Large intestine (tissue), 3 donors: Measurements from ENCODE around the gene MPV17L2. TPM values are rescaled to one million over a fixed set of nuclear protein-coding genes. Genes with fewer than 3 reads are reported as not detected.

Experiments
- DNase-seq, 2 donors: peaks; one replicate each; pipeline versions ENCODE4 v3.0.0 to v3.0.0-alpha.2; 2013
- H3K27ac ChIP-seq: one replicate; pipeline ENCODE4 v1.5.1; 2013; ENCODE audit warnings: low read length
- H3K27me3 ChIP-seq: 2 replicates; pipeline ENCODE4 v1.6.1; 2013; ENCODE audit warnings: low read length; ENCODE audit not compliant: control insufficient read depth, insufficient read depth
- H3K36me3 ChIP-seq: 2 replicates; pipeline ENCODE4 v1.6.1; 2013; ENCODE audit warnings: low read length; ENCODE audit not compliant: control insufficient read depth, insufficient read depth
- H3K4me1 ChIP-seq: one replicate; pipeline ENCODE4 v1.6.1; 2013; ENCODE audit warnings: low read length; ENCODE audit not compliant: control insufficient read depth, insufficient read depth
- H3K4me3 ChIP-seq: one replicate; pipeline ENCODE4 v1.5.1; 2013; ENCODE audit warnings: low read length
- H3K9me3 ChIP-seq: one replicate; pipeline ENCODE4 v1.6.1; 2013; ENCODE audit warnings: mild to moderate bottlenecking, low read depth, low read length, moderate library complexity; ENCODE audit not compliant: control insufficient read depth
- WGBS: methylation state at CpG from one replicate; pipeline ENCODE4 v1.1.5; 2013; ENCODE audit warnings: low lambda C conversion rate; ENCODE audit not compliant: insufficient coverage; 5-methylcytosine and 5-hydroxymethylcytosine counted together
- polyA plus RNA-seq: library from polyadenylated mRNA; unstranded; fragments of 120-200 nt; gene quantifications from one replicate; pipeline ENCODE4 v1.2.1, GENCODE V29; 2013

The MPV17L2 gene
- polyA plus RNA-seq, 1 donor = 7.3 TPM

- no peak for DNase-seq
- H3K4me3 ChIP-seq = no peak overlapping the region
- H3K27me3 ChIP-seq = peaks cover 4% of the 10 kb centered on the region
- peaks cover 23% of the 10 kb centered on the region for H3K4me1 ChIP-seq
- peaks cover 5% of the 10 kb centered on the region for H3K9me3 ChIP-seq
- WGBS = no CpG with 5 or more reads among the region's 8 CpGs
- H3K36me3 ChIP-seq = peaks cover 54% of the 10 kb centered on the region
- peak overlapping the region; percentile 0 for H3K27ac ChIP-seq
These were observed 21.3 kb upstream of the MPV17L2 start for GRCh38 chr19:18171605-18172327.

GRCh38 chr19:18172331-18173053 is 20.5 kb upstream of the MPV17L2 start:
- WGBS = no CpG with 5 or more reads among the region's 7 CpGs
- Histone ChIP-seq H3K36me3 (peaks cover 54% of the 10 kb centered on the region), H3K9me3 (peaks cover 5% of the 10 kb centered on the region), H3K4me1 (peaks cover 23% of the 10 kb centered on the region), H3K4me3 (no peak overlapping the region), H3K27ac (peak overlapping the region; percentile 79), H3K27me3 (peaks cover 4% of the 10 kb centered on the region)
- DNase-seq = no peak

GRCh38 chr19:18173054-18173571 is 19.9 kb upstream of the MPV17L2 start:
- no peak for DNase-seq
- Histone ChIP-seq H3K36me3 (peaks cover 54% of the 10 kb centered on the region), H3K9me3 (peaks cover 5% of the 10 kb centered on the region), H3K27me3 (peaks cover 4% of the 10 kb centered on the region), H3K27ac (peak overlapping the region; percentile 79), H3K4me3 (peak overlapping the region; percentile 73), H3K4me1 (peaks cover 23% of the 10 kb centered on the region)
- no CpG with 5 or more reads among the region's 18 CpGs for WGBS

GRCh38 chr19:18173572-18174288 is 19.3 kb upstream of the MPV17L2 start, which contains the start of gene IFI30:
Gene IFI30, plus strand, starts transcription at chr19:18173813. Its CDS starts 29 bp downstream, at chr19:18173842.
- Histone ChIP-seq H3K4me1 (peaks cover 23% of the 10 kb centered on the region), H3K36me3 (peaks cover 52% of the 10 kb centered on the region), H3K9me3 (peaks cover 2% of the 10 kb centered on the region), H3K27ac (peak within 1 kb of the TSS; percentile 79), H3K4me3 (peak within 1 kb of the TSS; percentile 73), H3K27me3 (peaks cover 4% of the 10 kb centered on the region)
- peak; percentile 96 to 98 for DNase-seq
- no CpG with 5 or more reads among the region's 47 CpGs for WGBS

GRCh38 chr19:18174983-18175382 is 18.0 kb upstream of the MPV17L2 start:
- no peak for DNase-seq
- peak overlapping the region; percentile 73 for H3K4me3 ChIP-seq
- WGBS = no CpG with 5 or more reads among the region's 11 CpGs
- peaks cover 23% of the 10 kb centered on the region for H3K4me1 ChIP-seq
- peak overlapping the region; percentile 79 for H3K27ac ChIP-seq
- peaks cover 43% of the 10 kb centered on the region for H3K36me3 ChIP-seq
- H3K9me3 ChIP-seq = no peaks in the 10 kb centered on the region
- peaks cover 4% of the 10 kb centered on the region for H3K27me3 ChIP-seq

- H3K4me3 ChIP-seq = no peak overlapping the region
- peaks cover 31% of the 10 kb centered on the region for H3K36me3 ChIP-seq
- H3K4me1 ChIP-seq = peaks cover 23% of the 10 kb centered on the region
- H3K27ac ChIP-seq = no peak overlapping the region
- no peaks in the 10 kb centered on the region for H3K9me3 ChIP-seq
- H3K27me3 ChIP-seq = peaks cover 4% of the 10 kb centered on the region
- no peak for DNase-seq
- no CpG with 5 or more reads among the region's 19 CpGs for WGBS
These were observed 16.4 kb upstream of the MPV17L2 start for GRCh38 chr19:18176367-18177310.

- DNase-seq = no peak
- Histone ChIP-seq H3K4me1 (peaks cover 11% of the 10 kb centered on the region), H3K4me3 (no peak overlapping the region), H3K9me3 (no peaks in the 10 kb centered on the region), H3K36me3 (peaks cover 30% of the 10 kb centered on the region), H3K27ac (no peak overlapping the region), H3K27me3 (no peaks in the 10 kb centered on the region)
- no CpG with 5 or more reads among the region's 5 CpGs for WGBS
These were observed 13.1 kb upstream of the MPV17L2 start for GRCh38 chr19:18179957-18180356.

- DNase-seq = peak in 1 of 2 donors; percentile 40
- no peaks in the 10 kb centered on the region for H3K27me3 ChIP-seq
- H3K4me3 ChIP-seq = no peak overlapping the region
- H3K36me3 ChIP-seq = peaks cover under 1% of the 10 kb centered on the region
- no peak overlapping the region for H3K27ac ChIP-seq
- H3K4me1 ChIP-seq = peaks cover 4% of the 10 kb centered on the region
- H3K9me3 ChIP-seq = no peaks in the 10 kb centered on the region
These were observed 9.5 kb upstream of the MPV17L2 start for GRCh38 chr19:18183529-18183928.

- Histone ChIP-seq H3K4me3 (no peak overlapping the region), H3K27ac (no peak overlapping the region), H3K4me1 (peaks cover 4% of the 10 kb centered on the region), H3K9me3 (no peaks in the 10 kb centered on the region), H3K36me3 (no peaks in the 10 kb centered on the region), H3K27me3 (no peaks in the 10 kb centered on the region)
- no CpG with 5 or more reads among the region's 6 CpGs for WGBS
- DNase-seq = no peak
These were observed 7.5 kb upstream of the MPV17L2 start for GRCh38 chr19:18185538-18185937.
